ENCODE measurements around the gene XPOT.
"Not testable (repeated sequence)": the region's sequence is repeated elsewhere in the genome, so short reads cannot be mapped to it uniquely, and the experiment has no call there.

The XPOT gene, protein sequence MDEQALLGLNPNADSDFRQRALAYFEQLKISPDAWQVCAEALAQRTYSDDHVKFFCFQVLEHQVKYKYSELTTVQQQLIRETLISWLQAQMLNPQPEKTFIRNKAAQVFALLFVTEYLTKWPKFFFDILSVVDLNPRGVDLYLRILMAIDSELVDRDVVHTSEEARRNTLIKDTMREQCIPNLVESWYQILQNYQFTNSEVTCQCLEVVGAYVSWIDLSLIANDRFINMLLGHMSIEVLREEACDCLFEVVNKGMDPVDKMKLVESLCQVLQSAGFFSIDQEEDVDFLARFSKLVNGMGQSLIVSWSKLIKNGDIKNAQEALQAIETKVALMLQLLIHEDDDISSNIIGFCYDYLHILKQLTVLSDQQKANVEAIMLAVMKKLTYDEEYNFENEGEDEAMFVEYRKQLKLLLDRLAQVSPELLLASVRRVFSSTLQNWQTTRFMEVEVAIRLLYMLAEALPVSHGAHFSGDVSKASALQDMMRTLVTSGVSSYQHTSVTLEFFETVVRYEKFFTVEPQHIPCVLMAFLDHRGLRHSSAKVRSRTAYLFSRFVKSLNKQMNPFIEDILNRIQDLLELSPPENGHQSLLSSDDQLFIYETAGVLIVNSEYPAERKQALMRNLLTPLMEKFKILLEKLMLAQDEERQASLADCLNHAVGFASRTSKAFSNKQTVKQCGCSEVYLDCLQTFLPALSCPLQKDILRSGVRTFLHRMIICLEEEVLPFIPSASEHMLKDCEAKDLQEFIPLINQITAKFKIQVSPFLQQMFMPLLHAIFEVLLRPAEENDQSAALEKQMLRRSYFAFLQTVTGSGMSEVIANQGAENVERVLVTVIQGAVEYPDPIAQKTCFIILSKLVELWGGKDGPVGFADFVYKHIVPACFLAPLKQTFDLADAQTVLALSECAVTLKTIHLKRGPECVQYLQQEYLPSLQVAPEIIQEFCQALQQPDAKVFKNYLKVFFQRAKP

DNA sequence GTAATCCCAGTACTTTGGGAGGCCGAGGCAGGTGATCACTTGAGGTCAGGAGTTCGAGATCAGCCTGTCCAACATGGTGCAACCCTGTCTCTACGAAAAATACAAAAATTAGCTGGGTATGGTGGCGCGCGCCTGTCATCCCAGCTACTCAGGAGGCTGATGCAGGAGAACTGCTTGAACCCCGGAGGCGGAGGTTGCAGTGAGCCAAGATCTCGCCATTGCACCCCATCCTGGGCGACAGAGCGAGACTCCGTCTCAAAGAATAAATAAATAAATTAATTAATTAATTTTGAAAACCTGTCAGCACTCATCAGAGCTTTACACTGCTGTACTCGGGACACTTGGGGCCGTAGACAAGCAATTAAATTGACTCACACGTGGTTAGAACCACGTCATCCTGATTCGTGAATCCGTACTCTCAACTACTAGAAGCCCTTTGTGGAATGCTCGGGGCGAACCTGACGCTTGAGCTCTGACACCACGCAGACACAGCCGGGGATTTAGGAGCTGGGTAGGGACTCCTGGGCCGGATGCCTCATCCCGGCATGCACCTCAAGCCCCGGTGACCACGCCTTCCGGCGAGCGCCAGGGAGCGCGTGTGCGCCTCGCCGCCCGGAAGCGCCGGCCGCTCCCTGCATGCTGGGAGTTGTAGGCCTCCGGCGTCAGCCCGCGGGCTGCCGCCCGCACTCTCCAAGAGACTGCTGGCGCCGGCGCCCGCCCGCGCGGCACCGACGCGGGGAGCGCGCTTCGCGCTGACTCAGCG, at the start of gene XPOT:
TSS of gene XPOT (plus strand) at position 686 of the 763 bp plus-strand sequence. CDS start 5,644 bp downstream, outside the sequence.
- DNase-seq (ENCODE audit: low read depth in 2 of 2) = peak; percentile 86 to 91

DNA sequence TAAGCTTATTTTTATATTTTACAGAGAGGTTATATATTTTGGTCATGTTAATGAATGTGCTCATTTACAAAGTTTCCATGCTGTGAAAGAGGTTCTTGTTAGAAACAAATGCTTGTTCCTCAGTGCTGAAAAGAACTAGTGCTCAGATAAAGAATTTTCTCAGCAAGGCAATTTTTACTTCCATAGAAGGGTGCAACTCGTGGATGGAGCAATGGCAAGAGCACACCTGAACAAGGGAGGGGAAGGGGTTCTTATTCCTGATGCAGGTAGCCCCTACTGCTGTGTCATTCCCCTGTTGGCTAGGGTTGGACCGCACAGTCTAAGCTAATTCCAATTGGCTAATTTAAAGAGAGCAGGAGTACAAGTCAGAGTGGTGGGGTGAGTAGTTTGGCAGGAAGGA, 48.0 kb upstream of the XPOT start:
- not testable (repeated sequence) for DNase-seq (ENCODE audit: low read depth in 2 of 2)

DNA sequence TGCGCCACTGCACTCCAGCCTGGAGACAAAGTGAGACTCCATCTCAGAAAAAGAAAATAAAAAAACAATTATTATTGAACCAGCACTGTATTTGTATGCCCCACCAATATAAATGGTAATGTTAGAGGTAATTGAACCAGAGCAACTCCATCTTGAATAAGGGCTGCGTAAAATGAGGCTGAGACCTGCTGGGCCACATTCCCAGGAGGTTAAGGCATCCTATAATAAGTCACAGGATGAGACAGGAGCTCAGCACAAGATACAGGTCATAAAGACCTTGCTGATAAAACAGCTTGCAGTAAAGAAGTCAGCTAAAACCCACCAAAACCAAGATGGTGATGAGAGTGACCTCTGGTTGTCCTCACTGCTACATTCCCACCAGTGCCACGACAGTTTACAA, 43.0 kb upstream of the XPOT start:
- DNase-seq (ENCODE audit: low read depth in 2 of 2) = not testable (repeated sequence)

DNA sequence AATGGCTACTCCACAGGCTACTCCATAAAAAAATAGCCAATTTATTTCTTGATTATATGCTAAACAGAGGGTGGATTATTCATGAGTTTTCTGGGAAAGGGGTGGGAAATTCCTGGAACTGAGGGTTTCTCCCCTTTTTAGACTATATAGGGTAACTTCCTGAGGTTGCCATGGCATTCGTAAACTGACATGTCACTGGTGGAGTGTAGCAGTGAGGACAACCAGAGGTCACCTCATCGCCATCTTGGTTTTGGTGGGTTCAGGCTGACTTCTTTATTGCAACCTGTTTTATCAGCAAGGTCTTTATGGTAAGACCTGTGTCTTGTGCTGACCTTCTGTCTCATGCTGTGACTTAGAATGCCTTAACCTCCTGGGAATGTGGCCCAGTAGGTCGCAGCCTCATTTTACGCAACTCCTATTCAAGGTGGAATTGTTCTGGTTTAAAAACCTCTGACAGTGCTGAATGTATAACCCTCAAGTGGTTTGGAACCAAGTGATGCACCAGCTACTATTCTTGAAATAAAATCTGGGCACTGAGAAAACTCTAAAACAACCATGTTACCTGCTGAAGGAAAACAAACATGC, 41.4 kb upstream of the XPOT start:
- no peak for DNase-seq (ENCODE audit: low read depth in 2 of 2)

DNA sequence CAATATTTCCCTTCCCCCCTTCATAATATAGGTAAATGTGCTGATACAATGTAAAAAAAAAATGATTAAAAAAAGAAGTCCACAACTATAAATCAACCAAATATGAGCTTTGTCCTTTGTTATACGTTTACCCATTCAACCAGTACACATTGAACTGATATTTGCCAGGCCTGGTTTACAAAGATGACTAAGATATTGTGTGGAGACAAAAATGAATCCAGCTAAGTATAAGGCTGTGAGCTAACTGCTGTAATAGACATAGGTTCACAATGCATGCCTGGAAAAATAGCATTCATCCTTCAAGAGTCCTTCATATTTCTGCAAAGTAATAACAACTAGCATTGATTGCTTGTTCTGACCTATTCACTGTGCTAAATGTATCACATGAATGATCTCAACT, 20.5 kb upstream of the XPOT start:
- DNase-seq (ENCODE audit: low read depth in 2 of 2) = no peak

DNA sequence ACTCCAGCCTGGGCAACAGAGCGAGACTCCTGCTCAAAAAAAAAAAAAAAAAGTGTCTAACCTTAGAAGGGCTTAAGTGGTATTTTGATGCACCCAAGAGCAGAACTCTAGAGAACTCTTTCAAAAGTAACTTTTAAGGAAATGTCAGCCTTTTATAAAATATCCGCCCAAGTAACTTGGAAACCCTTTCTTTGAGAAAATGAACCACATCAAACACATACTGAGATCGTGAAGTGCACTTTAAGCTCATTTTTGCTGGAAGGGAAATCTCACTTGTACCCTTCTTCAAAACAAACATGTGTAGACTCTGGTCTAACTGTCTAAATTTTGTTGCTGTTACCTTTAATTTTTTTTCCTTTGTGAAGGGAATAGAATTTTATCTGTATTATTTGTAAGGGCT, 19.2 kb upstream of the XPOT start:
- DNase-seq (ENCODE audit: low read depth in 2 of 2) = no peak

DNA sequence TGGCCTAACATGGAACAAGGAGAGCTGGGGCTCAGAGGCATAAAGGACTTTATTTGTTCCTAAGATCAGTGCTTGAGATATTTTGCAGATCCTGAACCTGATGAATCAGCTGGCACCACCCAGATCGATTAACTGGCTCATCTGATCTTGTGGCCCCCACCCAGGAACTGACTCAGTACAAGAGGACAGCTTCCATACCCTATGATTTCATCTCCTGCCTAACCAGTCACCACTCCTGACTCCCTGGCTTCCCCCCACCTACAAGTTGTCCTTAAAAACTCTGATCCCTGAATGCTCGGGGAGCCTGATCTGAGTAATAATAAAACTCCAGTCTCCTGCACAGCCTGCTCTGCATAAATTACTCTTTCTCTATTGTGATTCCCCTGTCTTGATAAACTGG, 18.7 kb upstream of the XPOT start:
- DNase-seq (ENCODE audit: low read depth in 2 of 2) = no peak

DNA sequence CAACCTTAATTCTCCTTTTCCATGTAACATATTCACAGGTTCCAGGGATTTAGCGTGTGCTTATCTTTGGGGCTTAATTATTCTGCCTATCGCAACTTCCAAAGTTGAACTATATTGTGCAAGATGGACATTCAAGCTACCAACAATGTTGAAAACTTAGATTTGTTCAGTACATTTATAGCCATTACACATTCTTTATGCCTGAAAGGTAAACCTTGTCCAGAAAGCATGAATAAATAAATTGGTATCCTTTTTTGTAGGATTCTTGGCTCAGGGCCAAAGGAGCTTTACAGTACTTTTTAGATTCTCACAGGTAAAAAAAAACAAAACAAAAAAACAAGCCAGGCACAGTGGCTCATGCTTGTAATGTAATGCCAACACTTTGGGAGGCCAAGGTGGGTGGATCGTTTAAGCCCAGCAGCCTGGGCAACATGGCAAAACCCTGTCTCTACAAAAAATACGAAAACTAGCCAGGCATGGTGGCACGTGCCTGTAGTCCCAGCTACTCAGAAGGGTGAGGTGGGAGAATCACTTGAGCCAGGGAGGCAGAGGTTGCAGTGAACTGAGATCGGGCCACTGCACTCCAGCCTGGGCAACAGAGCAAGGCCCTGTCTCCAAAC, 16.9 kb upstream of the XPOT start:
- no peak for DNase-seq (ENCODE audit: low read depth in 2 of 2)

DNA sequence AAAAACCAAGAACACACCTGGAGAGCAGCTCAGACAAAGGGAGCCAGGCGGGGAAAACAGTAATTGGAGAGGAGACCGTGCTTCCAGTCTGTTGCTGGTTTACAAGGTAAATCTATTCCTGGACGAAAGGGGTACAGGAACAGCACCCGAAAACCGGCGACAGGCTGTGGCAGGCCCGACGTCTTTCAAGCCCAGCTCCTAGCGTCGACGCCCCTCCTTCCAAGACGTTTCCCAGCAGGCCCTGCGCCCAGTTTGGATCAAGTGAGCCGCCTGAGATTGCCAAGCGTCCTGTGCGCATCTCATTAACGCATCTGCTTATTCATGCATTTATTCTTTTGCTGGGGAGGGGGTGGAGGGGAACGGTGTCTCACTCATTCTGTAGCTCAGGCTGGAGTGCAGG, 15.0 kb upstream of the XPOT start:
- no peak for DNase-seq (ENCODE audit: low read depth in 2 of 2)

DNA sequence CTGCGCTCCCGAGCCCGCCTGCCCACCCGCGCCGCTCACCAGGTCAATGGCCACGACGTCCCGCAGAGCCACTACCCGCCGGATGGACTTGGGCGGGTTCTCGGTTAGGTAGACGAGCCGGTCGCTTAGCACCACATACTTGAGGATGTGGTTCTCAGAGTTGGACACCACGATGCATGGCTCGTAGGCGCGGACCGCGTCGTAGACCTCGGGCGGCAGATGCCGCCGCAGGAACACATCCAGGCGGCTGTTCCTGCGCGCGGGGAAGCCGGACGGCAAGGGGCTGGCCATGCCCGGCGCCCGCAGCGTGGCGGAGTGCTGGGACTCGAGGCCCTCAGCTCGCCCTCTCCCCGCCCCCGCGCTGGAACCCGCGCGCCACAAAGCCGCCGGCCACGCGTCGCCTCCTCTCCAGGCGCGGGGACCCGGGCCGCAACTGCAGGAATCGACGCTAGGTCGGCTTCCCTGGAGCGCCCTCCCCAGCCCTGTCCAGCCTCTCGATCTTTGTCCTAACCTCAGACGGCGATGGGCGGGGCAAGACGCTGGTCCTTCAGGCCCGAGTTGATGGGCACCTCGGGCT, 13.8 kb upstream of the XPOT start, which contains the start of gene C12orf56:
TSS of gene C12orf56 (minus strand) at position 484 of the 577 bp plus-strand sequence. CDS start at position 291, 193 bp downstream.
- DNase-seq (ENCODE audit: low read depth in 2 of 2) = no peak

DNA sequence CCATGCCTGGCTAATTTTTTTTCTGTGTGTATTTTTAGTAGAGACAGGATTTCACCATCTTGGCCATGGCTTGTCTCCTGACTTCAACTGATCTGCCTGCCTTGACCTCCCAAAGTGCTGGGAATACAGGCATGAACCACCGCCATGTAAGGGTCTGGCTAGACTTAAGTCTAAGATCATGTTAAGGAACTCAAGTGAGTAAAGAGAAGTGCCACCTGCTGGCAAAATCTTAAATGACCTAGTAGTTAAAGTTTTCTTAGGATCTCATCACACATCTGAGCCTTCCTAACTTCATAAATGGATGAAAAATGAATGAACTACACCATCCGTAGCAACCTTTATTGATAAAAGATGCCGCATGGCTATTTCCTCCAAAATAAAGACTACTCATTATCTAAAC, 12.0 kb upstream of the XPOT start:
- no peak for DNase-seq (ENCODE audit: low read depth in 2 of 2)

DNA sequence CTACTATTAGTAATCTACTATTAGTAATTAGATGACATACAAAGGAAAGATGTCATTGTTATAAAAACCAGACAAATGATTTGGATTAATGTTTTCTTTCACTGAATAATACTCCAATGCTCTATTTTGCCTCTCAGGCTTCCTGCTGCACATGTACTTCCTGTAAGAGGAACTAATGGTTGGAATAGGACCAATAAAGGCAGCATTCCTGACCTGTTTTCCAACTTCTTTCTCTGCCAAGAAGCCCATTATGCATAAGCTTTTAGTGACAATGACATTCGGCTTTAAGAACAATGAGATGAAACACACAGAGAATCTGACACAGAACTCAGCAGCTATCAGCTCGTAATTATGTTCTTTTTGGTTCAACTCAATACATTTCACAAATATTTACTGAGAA, 8.5 kb upstream of the XPOT start:
- DNase-seq (ENCODE audit: low read depth in 2 of 2) = no peak

DNA sequence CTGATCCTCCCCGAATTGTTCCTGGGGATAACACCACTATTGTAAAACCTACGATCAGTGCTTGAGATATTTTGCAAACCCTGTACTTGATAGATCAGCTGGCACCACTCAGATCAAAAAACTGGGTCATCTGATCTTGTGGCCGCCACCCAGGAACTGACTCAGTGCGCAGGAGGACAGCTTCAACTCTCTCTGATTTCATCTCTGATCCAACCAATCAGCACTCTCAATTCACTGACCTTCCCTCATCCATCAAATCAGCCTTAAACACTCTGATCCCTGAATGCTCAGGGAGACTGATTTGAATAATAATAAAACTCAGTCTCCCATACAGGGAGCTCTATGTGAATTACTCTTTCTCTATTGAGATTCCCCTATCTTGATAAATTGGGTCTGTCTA, 4.2 kb upstream of the XPOT start:
- DNase-seq (ENCODE audit: low read depth in 2 of 2) = no peak

DNA sequence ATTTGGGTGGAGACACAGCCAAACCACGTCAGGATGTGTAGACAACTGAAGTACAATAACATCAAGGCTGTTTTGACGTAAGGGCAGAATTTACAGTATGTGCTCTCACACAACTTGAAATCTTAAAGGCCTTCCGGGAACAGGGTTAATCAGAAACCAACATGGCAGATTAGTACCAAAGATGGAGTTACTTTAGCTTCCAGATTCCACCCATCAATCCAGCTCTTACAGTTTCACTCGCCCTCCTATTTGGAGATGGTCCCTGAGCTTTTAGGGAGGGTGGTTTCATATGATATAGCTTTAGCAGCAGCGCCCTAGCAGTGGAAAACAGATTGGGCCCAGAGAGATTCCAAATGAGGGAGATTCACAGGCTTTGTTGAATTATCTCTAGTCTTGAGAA, 2.0 kb upstream of the XPOT start:
- DNase-seq (ENCODE audit: low read depth in 2 of 2) = no peak

DNA sequence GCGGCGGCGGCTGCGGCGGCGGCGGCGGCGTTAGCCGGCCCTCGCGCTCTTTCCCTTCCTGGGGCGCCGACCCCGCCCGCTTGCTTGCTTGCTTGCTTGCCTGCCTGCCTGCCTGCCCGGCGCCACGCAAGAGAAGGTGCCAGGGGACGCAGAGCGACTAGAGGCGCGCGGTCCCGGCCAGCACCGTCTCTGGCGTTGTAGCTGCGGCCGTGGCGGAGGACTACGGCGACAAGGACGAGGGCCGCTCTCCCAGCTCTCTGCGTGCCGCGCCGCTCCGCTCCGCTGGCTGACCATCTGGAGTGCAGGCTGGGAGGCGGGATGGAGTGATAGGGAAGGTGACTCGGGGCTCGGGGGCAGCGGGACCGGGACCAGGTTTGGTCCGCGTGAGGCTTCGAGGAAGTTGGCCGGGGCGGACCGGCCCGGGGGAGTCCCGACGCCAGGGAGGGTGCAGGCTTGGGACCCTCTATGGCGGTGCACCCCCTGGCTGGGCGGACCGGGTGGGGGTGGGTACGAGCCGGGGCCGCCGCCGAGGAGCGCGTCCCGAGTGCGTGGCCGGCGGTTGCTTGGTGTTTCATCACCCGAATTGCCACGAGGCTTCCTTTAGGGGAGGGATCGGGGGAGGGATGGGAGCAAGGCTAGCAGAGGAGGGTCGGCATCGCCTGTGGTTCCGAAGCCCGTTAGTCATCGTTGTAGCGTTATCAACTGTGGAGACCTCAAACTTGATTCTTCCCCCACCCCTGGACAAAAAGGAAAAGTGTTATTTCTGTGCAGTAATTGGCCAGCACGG, 471 bp downstream of the XPOT start:
- DNase-seq (ENCODE audit: low read depth in 2 of 2) = peak; percentile 58 to 62

DNA sequence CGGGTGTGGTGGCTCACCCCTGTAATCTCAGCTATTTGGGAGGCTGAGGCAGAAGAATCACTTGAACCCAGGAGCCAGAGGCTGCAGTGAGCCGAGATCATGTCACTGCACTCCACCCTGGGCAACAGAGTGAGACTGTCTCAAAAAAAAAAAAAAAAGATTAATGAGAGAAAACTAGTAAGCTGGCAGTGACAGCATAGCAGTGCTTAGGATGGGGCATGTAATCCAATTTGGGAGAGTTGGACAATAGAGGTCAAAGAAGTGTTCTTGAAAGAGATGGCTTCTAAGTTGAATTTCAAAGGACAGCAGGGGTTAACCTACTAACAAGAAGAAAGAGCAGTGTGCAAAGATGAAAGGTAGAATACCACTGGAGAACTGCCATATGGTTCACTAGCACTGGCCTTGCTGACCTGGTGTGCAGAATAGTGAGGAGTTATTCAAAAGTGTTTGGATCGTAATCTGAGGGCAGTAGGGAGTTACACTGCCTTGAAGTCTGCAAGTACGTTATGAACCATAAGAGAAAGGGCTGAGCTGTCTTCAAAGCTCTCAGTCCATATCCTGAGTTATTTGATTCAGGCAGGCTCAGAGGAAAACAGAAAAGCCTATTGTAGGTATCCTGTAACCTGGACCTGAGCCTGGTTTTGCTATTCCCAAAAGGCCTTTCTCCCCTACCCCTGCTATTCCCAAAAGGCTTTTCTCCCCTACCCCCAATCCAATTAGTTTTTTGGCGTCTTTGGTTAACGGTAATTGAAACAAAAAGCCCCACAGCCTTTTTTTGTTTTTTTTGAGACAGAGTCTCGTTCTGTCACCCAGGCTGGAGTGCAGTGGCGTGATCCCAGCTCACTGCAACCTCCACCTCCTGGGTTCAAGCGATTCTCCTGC, 3.4 kb downstream of the XPOT start:
- no peak for DNase-seq (ENCODE audit: low read depth in 2 of 2)

DNA sequence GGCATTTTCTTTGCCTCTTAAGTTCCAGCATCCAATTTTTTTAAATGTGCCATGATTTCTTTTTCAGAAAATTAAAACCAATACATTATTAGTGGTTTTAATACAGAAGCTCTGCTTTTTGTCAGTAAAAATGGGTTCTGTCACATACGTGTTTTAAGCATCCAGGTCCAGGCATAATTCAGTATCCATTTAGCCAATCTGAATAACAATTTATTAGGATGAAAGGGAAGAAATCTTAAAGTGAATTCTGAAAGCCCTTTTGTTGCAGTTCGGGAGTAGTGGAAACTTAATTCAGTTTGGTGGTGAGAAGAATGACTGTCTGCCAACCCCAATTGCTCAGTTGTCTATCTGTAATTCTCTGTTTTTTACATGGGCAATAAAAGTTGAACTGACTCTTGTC, 7.2 kb downstream of the XPOT start:
- DNase-seq (ENCODE audit: low read depth in 2 of 2) = no peak

DNA sequence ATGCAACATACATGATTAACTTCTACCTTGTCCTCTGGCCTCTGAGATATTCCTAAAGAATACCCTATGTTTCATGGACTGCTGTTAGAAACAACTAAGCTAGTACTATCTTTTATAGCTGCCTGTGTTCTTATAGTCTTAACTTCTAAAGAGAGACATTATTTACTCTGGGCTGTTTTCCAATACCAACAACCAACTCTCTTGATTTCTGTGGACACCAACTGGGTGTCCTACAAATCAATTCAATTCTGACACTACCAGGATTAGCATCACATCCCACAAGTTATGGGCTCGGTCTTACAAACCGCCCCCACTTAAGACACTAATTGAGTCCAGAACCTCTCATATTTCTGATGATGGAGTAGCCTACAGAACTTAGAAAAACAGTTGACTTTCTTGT, 8.3 kb downstream of the XPOT start:
- DNase-seq (ENCODE audit: low read depth in 2 of 2) = no peak

DNA sequence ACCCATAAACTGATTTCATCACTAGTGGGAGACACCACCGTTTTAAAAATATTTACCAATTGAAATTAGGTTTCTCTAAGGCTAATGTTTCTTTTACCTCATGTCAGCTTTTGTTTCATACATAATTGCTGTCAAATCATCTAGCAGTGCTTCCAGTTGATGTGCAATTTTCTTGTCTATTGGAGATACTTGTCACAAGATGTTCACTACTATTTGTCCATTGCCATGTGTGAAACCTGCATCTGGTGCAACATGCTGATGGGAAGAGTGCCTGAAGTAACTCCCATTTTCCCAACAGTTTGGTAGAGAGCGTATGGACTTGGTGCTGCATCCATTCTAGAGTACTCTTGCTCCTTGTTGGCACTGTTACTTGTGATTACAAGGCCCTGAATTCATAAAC, 9.7 kb downstream of the XPOT start:
- no peak for DNase-seq (ENCODE audit: low read depth in 2 of 2)
